NCI-H2029 treated with DMSO at 0.1 percent for 48 hours (cell line): ENCODE data around the gene CCND1.

Source experiments
- DNase-seq: peaks from one replicate; lab custom pipeline; 2025; lab: John Stamatoyannopoulos, UW

CCND1 gene

GRCh38 chr11:69640995-69641581 lies at the start of gene CCND1:
TSS of gene CCND1 (plus strand) at chr11:69641156. CDS start at chr11:69641314, 158 bp downstream.
- DNase-seq: no peak

- DNase-seq: no peak
These were observed 47.8 kb upstream of the CCND1 start for GRCh38 chr11:69592986-69593650.

- no peak for DNase-seq
These were observed 47.1 kb upstream of the CCND1 start for GRCh38 chr11:69593851-69594250.

GRCh38 chr11:69594481-69594880 lies 46.5 kb upstream of the CCND1 start:
- DNase-seq: no peak

- DNase-seq: no peak
These were observed 44.9 kb upstream of the CCND1 start for GRCh38 chr11:69595805-69596665.

- DNase-seq: no peak
These were observed 42.8 kb upstream of the CCND1 start for GRCh38 chr11:69598147-69598546.

GRCh38 chr11:69599502-69599901 lies 41.5 kb upstream of the CCND1 start:
- DNase-seq: no peak

GRCh38 chr11:69600001-69600400 lies 41.0 kb upstream of the CCND1 start:
- DNase-seq: no peak

- no peak for DNase-seq
These were observed 39.7 kb upstream of the CCND1 start for GRCh38 chr11:69601011-69601975.

GRCh38 chr11:69603111-69603836 lies 37.7 kb upstream of the CCND1 start:
- no peak for DNase-seq

- no peak for DNase-seq
These were observed 36.9 kb upstream of the CCND1 start for GRCh38 chr11:69604055-69604454.

GRCh38 chr11:69605737-69606526 lies 35.0 kb upstream of the CCND1 start:
- no peak for DNase-seq

- no peak for DNase-seq
These were observed 31.6 kb upstream of the CCND1 start for GRCh38 chr11:69609351-69609750.

GRCh38 chr11:69611548-69612526 lies 29.1 kb upstream of the CCND1 start:
- no peak for DNase-seq

- no peak for DNase-seq
These were observed 27.4 kb upstream of the CCND1 start for GRCh38 chr11:69613594-69613993.

- DNase-seq: no peak
These were observed 26.9 kb upstream of the CCND1 start for GRCh38 chr11:69614085-69614484.

- no peak for DNase-seq
These were observed 25.2 kb upstream of the CCND1 start for GRCh38 chr11:69615545-69616278.

GRCh38 chr11:69617220-69617619 lies 23.7 kb upstream of the CCND1 start:
- no peak for DNase-seq
